HEK293T (cell line): ENCODE results near the gene BRD7.

ENCODE experiments used
- ARNT ChIP-seq: fragments of 450-650 bp; IDR thresholded peaks from 2 replicates; pipeline ENCODE4 v1.6.1; 2017; ENCODE audit warnings: mild to moderate bottlenecking
- BHLHE40 ChIP-seq: fragments of 450-650 bp; IDR thresholded peaks from 2 replicates; pipeline ENCODE4 v1.6.1; 2016; ENCODE audit warnings: mild to moderate bottlenecking, moderate library complexity, borderline replicate concordance
- HDGF ChIP-seq: fragments of 450-650 bp; IDR thresholded peaks from 2 replicates; pipeline ENCODE4 v1.6.1; 2017; ENCODE audit warnings: antibody characterized with exemption, borderline replicate concordance
- L3MBTL2 ChIP-seq: fragments of 450-650 bp; conservative IDR thresholded peaks from 2 replicates; pipeline ENCODE4 v1.6.1; 2016; ENCODE audit warnings: mild to moderate bottlenecking
- SP1 ChIP-seq: fragments of 450-650 bp; IDR thresholded peaks from 2 replicates; pipeline ENCODE4 v1.6.1; 2017

GRCh38 chr16:50381679-50382440, 13.1 kb upstream of the BRD7 start:
- TF ChIP-seq SP1 = no peak
- no peak for TF ChIP-seq BHLHE40
- TF ChIP-seq HDGF = no peak
- TF ChIP-seq ARNT = no peak
- TF ChIP-seq L3MBTL2 = no peak
